Measurements from ENCODE around the gene KRT32. TPM values are rescaled to one million over a fixed set of nuclear protein-coding genes. Genes with fewer than 3 reads are reported as not detected.

The KRT32 gene
- total RNA-seq, 1 experiment from 2014 or later, result not detected

DNA sequence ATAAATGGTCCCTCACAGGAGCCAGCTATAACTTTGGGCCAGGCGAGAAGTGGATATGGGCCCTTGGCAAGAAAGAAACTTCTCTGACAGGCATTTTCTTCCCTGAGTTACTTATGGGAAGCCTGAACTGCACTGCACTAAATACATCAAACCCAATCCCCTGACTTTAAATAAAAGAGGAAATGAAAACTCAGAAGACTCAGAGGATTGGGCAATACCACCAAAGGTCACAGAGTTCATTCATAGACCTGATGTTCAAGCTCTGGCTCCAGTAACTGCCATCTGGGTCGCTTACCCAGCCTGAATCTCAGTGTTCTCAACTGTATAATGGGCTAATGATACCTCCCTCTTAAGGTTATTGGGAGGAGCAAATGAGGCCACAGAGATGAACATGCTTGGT, 12.9 kb upstream of the KRT32 start:
- Histone ChIP-seq H3K9me3 (ENCODE audit: low read length) (no peaks in the 10 kb centered on the region), H3K79me2 (ENCODE audit: low read length) (no peaks in the 10 kb centered on the region), H3K27ac (ENCODE audit: low read length) (no peak overlapping the region)

DNA sequence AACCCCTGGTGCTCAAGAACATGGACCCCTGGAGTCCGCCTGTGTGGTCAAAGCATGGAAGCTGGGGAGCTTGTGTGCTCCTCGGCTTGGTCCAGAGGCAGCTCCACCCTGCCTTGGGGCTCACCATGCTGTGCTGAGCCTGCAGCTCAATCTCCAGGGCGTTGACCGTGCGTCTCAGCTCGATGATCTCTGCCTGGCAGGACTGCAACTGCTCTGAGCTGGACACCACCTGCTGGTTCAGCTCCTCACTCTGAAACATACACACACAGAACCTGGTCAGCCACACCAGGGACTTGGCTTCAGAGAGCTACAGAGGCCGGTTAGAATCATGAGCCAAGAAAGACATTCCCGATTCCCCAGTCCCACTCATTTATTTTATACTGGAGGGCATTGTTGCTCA, 11.1 kb upstream of the KRT32 start:
- Histone ChIP-seq H3K27me3 (ENCODE audit: low read length) (no peaks in the 10 kb centered on the region; the same call in 1 of the 2 replicates), H3K9me3 (ENCODE audit: low read length) (no peaks in the 10 kb centered on the region), H3K4me2 (ENCODE audit: low read depth, low read length, poor library complexity, severe bottlenecking) (no peak overlapping the region), H3K9me2 (replicated peaks; ENCODE audit: insufficient read depth, low read length) (no peaks in the 10 kb centered on the region), H3K4me1 (ENCODE audit: low read length) (no peaks in the 10 kb centered on the region), H3K36me3 (ENCODE audit: insufficient read depth, low read length) (no peaks in the 10 kb centered on the region), H2AFZ (ENCODE audit: low read length) (no peak overlapping the region), H3K4me3 (ENCODE audit: low read length) (no peak overlapping the region), H3K79me2 (ENCODE audit: low read length) (no peaks in the 10 kb centered on the region), H3K27ac (ENCODE audit: low read length) (no peak overlapping the region), H3K9ac (ENCODE audit: low read length) (no peak overlapping the region), H4K20me1 (ENCODE audit: insufficient read depth, low read depth, low read length) (no peaks in the 10 kb centered on the region)
- DNase-seq, result no peak

More for the DNA sequence above, 12.9 kb upstream of the KRT32 start:
- Histone ChIP-seq H3K36me3 (ENCODE audit: insufficient read depth, low read length) (no peaks in the 10 kb centered on the region), H4K20me1 (ENCODE audit: insufficient read depth, low read depth, low read length) (no peaks in the 10 kb centered on the region), H3K9ac (ENCODE audit: low read length) (no peak overlapping the region), H3K9me2 (replicated peaks; ENCODE audit: insufficient read depth, low read length) (no peaks in the 10 kb centered on the region), H3K4me1 (ENCODE audit: low read length) (no peaks in the 10 kb centered on the region), H2AFZ (ENCODE audit: low read length) (no peak overlapping the region), H3K4me3 (ENCODE audit: low read length) (no peak overlapping the region), H3K27me3 (ENCODE audit: low read length) (no peaks in the 10 kb centered on the region; the same call in 1 of the 2 replicates), H3K4me2 (ENCODE audit: low read depth, low read length, poor library complexity, severe bottlenecking) (no peak overlapping the region)
- DNase-seq, result no peak

DNA sequence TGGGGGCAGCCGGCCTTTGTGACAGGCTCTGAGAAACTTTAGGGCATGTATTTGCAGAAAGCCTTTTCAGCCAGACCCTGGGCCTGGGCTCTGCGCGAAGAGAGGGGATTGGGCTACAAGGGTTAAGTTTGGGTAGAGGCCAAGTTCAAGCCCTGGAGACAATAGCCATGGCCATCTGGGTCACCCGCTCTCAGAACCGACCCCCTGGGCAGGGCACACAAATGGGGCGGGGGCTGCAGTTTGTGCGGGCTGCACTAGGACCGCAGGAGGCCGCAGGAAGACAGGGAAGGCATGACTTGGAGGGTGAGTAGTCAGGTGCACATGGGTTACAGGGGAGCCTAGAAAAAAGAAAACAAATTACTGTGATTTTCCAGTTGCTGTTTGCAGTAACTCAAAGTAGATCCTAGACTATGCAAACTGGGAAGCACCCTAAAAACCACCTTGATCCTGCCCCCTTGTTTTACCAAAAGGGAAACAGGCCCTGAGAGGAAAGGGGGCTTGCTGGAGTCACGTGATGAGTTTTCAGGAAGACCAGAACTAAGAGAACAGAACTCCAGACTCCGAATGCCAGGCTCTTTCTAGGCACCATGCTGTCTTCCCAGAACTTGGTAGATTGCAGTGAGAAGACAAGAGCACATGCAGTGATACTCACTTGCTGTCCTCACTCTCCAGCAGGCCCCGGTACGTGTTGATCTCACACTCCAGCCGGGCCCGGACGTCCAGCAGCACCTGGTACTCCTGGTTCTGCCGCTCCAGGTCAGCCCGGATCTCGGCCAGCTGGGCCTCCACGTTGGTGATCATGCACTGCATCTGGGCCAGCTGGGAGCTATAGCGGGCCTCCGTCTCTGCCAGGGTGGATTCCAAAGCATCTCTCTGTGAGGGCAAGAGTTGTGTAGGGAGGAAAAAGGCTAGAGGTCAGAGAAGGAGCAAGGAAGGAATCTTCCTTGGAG, 10.0 kb upstream of the KRT32 start:
- Histone ChIP-seq H3K4me2 (ENCODE audit: low read depth, low read length, poor library complexity, severe bottlenecking) (no peak overlapping the region), H3K36me3 (ENCODE audit: insufficient read depth, low read length) (no peaks in the 10 kb centered on the region), H4K20me1 (ENCODE audit: insufficient read depth, low read depth, low read length) (no peaks in the 10 kb centered on the region), H3K9me3 (ENCODE audit: low read length) (no peaks in the 10 kb centered on the region), H3K9ac (ENCODE audit: low read length) (no peak overlapping the region), H2AFZ (ENCODE audit: low read length) (no peak overlapping the region), H3K9me2 (replicated peaks; ENCODE audit: insufficient read depth, low read length) (no peaks in the 10 kb centered on the region), H3K27me3 (ENCODE audit: low read length) (no peaks in the 10 kb centered on the region; the same call in 1 of the 2 replicates), H3K4me1 (ENCODE audit: low read length) (no peaks in the 10 kb centered on the region), H3K27ac (ENCODE audit: low read length) (no peak overlapping the region), H3K79me2 (ENCODE audit: low read length) (no peaks in the 10 kb centered on the region), H3K4me3 (ENCODE audit: low read length) (no peak overlapping the region)
- no peak for DNase-seq

DNA sequence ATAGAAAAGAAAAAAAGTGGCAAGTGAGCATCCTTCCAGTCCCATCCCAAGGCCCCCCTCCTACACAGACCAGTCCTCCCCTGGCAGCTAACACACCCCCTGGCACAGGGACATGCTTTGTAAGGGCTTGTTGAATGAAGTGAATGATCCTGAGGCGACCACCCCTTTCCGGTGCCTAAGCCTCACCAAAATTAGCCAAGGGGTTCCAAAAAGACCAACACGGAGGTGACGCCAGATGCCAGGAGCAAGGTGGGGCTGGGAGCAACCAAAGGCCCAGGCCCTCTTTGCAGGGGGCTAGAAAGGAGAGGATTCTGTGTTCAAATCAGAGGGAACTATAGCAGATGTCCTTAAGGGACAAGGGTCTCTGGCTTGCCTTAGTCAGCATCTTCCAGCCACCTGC, 8.2 kb upstream of the KRT32 start:
- no peaks in the 10 kb centered on the region; the same call in 1 of the 2 replicates for H3K27me3 ChIP-seq (ENCODE audit: low read length)
- no peaks in the 10 kb centered on the region for H3K36me3 ChIP-seq (ENCODE audit: insufficient read depth, low read length)
- no peak overlapping the region for H2AFZ ChIP-seq (ENCODE audit: low read length)

DNA sequence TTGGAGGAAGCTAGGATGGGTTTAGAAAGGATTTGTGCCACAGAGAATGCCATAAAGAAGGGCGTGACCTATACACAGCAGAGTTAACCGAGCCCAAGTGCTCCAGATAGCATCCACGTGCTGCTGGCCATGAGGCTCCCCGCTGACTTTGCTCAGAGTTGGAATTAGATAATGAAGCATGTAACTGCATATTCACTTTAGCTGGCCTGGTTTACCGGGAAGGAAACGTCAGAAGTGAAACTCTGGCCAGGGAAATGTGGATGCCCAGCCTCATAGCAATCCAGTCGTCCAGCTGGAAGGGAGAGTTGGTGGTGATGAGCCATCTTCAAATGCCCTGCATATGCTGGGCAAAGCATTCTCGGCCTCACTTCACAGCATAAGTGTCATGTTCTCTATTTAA, 7.7 kb upstream of the KRT32 start:
- H3K36me3 ChIP-seq (ENCODE audit: insufficient read depth, low read length), result no peaks in the 10 kb centered on the region
- H3K4me1 ChIP-seq (ENCODE audit: low read length), result no peaks in the 10 kb centered on the region
- no peaks in the 10 kb centered on the region for H3K79me2 ChIP-seq (ENCODE audit: low read length)
- no peak overlapping the region for H3K4me2 ChIP-seq (ENCODE audit: low read depth, low read length, poor library complexity, severe bottlenecking)
- H3K9me2 ChIP-seq (replicated peaks; ENCODE audit: insufficient read depth, low read length), result no peaks in the 10 kb centered on the region
- H3K4me3 ChIP-seq (ENCODE audit: low read length), result no peak overlapping the region
- no peaks in the 10 kb centered on the region for H4K20me1 ChIP-seq (ENCODE audit: insufficient read depth, low read depth, low read length)
- no peak overlapping the region for H3K27ac ChIP-seq (ENCODE audit: low read length)
- no peaks in the 10 kb centered on the region for H3K9me3 ChIP-seq (ENCODE audit: low read length)
- H2AFZ ChIP-seq (ENCODE audit: low read length), result no peak overlapping the region
- H3K9ac ChIP-seq (ENCODE audit: low read length), result no peak overlapping the region
- DNase-seq, result no peak
- no peaks in the 10 kb centered on the region; the same call in 1 of the 2 replicates for H3K27me3 ChIP-seq (ENCODE audit: low read length)

More for the DNA sequence above, 8.2 kb upstream of the KRT32 start:
- no peaks in the 10 kb centered on the region for H3K9me3 ChIP-seq (ENCODE audit: low read length)
- no peak overlapping the region for H3K27ac ChIP-seq (ENCODE audit: low read length)
- no peak overlapping the region for H3K4me3 ChIP-seq (ENCODE audit: low read length)
- no peaks in the 10 kb centered on the region for H3K4me1 ChIP-seq (ENCODE audit: low read length)
- no peaks in the 10 kb centered on the region for H3K9me2 ChIP-seq (replicated peaks; ENCODE audit: insufficient read depth, low read length)
- H4K20me1 ChIP-seq (ENCODE audit: insufficient read depth, low read depth, low read length), result no peaks in the 10 kb centered on the region
- no peaks in the 10 kb centered on the region for H3K79me2 ChIP-seq (ENCODE audit: low read length)
- no peak for DNase-seq
- no peak overlapping the region for H3K4me2 ChIP-seq (ENCODE audit: low read depth, low read length, poor library complexity, severe bottlenecking)
- H3K9ac ChIP-seq (ENCODE audit: low read length), result no peak overlapping the region

DNA sequence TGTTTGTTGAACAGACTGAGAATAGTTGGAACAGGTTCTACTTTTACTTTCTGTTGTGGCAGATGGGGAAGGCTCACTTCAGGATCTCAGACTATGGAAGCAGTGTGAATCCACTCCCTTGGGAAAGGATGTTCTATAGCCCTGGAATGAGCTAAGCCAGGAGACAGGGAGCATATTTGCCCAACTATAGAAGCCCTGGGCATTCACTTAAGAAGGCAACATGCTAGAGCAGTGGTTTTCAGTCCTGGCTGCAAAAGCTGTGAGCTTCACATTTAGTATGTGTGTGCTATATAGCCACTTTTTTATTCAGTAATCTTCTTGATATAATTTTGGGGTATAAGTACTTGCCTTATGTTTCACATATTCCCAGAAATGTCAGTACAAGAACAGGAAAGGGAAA, 1.2 kb upstream of the KRT32 start:
- no peaks in the 10 kb centered on the region for H3K79me2 ChIP-seq (ENCODE audit: low read length)
- no peaks in the 10 kb centered on the region for H3K27me3 ChIP-seq (ENCODE audit: low read length)
- no peak overlapping the region for H2AFZ ChIP-seq (ENCODE audit: low read length)
- H3K9ac ChIP-seq (ENCODE audit: low read length), result no peak overlapping the region
- H4K20me1 ChIP-seq (ENCODE audit: insufficient read depth, low read depth, low read length), result no peaks in the 10 kb centered on the region
- H3K4me1 ChIP-seq (ENCODE audit: low read length), result no peaks in the 10 kb centered on the region
- no peak overlapping the region for H3K4me3 ChIP-seq (ENCODE audit: low read length)
- H3K36me3 ChIP-seq (ENCODE audit: insufficient read depth, low read length), result no peaks in the 10 kb centered on the region
- H3K9me2 ChIP-seq (replicated peaks; ENCODE audit: insufficient read depth, low read length), result no peaks in the 10 kb centered on the region
- no peak for DNase-seq
- H3K9me3 ChIP-seq (ENCODE audit: low read length), result no peaks in the 10 kb centered on the region
- H3K4me2 ChIP-seq (ENCODE audit: low read depth, low read length, poor library complexity, severe bottlenecking), result no peak overlapping the region
- H3K27ac ChIP-seq (ENCODE audit: low read length), result no peak overlapping the region

DNA sequence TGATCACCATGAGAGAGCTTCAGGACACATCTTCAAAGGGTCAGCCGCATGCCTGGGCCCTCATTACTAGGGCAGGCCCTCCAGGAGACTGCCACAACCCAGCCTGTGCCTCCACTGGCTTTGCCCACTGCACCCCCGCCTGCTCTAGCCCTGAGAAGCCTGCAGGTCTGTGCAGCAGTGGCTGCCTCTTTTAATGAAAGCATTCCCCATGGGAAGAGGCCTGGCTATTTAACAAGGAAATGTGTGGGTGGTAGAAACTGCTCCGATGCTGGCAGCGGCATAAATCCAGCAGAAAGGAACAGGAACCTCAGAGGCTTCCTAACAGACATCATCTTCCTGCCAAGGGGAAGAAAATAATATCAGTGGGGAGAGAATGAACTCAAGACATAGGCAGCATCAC, 375 bp upstream of the KRT32 start:
- no peak overlapping the region for H3K9ac ChIP-seq (ENCODE audit: low read length)
- no peaks in the 10 kb centered on the region for H3K9me2 ChIP-seq (replicated peaks; ENCODE audit: insufficient read depth, low read length)
- no peak overlapping the region for H3K4me3 ChIP-seq (ENCODE audit: low read length)
- H3K79me2 ChIP-seq (ENCODE audit: low read length), result no peaks in the 10 kb centered on the region
- no peaks in the 10 kb centered on the region for H4K20me1 ChIP-seq (ENCODE audit: insufficient read depth, low read depth, low read length)
- no peak overlapping the region for H2AFZ ChIP-seq (ENCODE audit: low read length)
- H3K4me1 ChIP-seq (ENCODE audit: low read length), result no peaks in the 10 kb centered on the region
- H3K27ac ChIP-seq (ENCODE audit: low read length), result no peak overlapping the region
- no peak overlapping the region for H3K4me2 ChIP-seq (ENCODE audit: low read depth, low read length, poor library complexity, severe bottlenecking)
- H3K36me3 ChIP-seq (ENCODE audit: insufficient read depth, low read length), result no peaks in the 10 kb centered on the region
- no peaks in the 10 kb centered on the region for H3K27me3 ChIP-seq (ENCODE audit: low read length)
- no peak for DNase-seq
- no peaks in the 10 kb centered on the region for H3K9me3 ChIP-seq (ENCODE audit: low read length)

DNA sequence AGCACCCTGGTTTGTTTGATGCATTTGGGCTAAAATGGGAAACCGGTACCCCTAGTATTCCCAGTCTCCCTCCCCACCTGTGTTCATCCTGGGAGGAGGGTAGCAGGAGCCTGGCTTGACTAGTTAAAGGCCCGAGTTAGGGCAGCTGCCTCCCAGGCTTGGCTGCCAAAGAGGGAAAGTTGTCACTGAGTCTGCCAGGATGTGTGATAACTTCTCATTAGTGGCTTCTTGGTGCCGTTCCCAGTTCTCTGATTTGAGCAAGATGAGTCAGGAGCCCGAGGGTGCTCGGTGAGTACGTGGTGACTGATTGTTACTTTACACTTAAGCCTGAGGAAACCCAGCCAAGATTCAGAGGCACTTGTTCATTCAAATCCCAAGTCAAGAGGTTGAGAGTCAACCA, 2.5 kb downstream of the KRT32 start:
- no peak overlapping the region for H3K4me3 ChIP-seq (ENCODE audit: low read length)
- H3K27ac ChIP-seq (ENCODE audit: low read length), result no peak overlapping the region
- no peaks in the 10 kb centered on the region for H4K20me1 ChIP-seq (ENCODE audit: insufficient read depth, low read depth, low read length)
- no peaks in the 10 kb centered on the region for H3K9me2 ChIP-seq (replicated peaks; ENCODE audit: insufficient read depth, low read length)
- no peak for DNase-seq
- H3K4me2 ChIP-seq (ENCODE audit: low read depth, low read length, poor library complexity, severe bottlenecking), result no peak overlapping the region
- H3K79me2 ChIP-seq (ENCODE audit: low read length), result no peaks in the 10 kb centered on the region
- no peaks in the 10 kb centered on the region for H3K9me3 ChIP-seq (ENCODE audit: low read length)
- no peaks in the 10 kb centered on the region for H3K27me3 ChIP-seq (ENCODE audit: low read length)
- H3K36me3 ChIP-seq (ENCODE audit: insufficient read depth, low read length), result no peaks in the 10 kb centered on the region
- H3K4me1 ChIP-seq (ENCODE audit: low read length), result no peaks in the 10 kb centered on the region
- H3K9ac ChIP-seq (ENCODE audit: low read length), result no peak overlapping the region
- no peak overlapping the region for H2AFZ ChIP-seq (ENCODE audit: low read length)

Measured in Karpas-422 (cell line).